HT-29 (cell line): Measurements from ENCODE around the gene WASL. TPM values are rescaled to one million over a fixed set of nuclear protein-coding genes. Genes with fewer than 3 reads are reported as not detected.
"Not testable (repeated sequence)": the region's sequence is repeated elsewhere in the genome, so short reads cannot be mapped to it uniquely, and the experiment has no call there.

Source experiments
- DNase-seq: peaks from one replicate; pipeline ENCODE4 v3.0.0-alpha.2; 2015; ENCODE audit warnings: low spot score
- total RNA-seq: library from RNA; depleted of rRNA; stranded (reverse); fragments of >200 nt; shearing (Covaris generic); gene quantifications from 2 replicates; pipeline ENCODE4 v1.2.3, GENCODE V29; 2014; rRNA removed

The WASL gene
- 8.9 and 9.7 TPM in 2 replicates for total RNA-seq

GRCh38 chr7:123748734-123749536 lies at the start of gene WASL:
Gene WASL, minus strand, starts transcription at chr7:123749003. Its CDS starts 269 bp downstream, at chr7:123748734.
- peak; percentile 93 for DNase-seq

DNA sequence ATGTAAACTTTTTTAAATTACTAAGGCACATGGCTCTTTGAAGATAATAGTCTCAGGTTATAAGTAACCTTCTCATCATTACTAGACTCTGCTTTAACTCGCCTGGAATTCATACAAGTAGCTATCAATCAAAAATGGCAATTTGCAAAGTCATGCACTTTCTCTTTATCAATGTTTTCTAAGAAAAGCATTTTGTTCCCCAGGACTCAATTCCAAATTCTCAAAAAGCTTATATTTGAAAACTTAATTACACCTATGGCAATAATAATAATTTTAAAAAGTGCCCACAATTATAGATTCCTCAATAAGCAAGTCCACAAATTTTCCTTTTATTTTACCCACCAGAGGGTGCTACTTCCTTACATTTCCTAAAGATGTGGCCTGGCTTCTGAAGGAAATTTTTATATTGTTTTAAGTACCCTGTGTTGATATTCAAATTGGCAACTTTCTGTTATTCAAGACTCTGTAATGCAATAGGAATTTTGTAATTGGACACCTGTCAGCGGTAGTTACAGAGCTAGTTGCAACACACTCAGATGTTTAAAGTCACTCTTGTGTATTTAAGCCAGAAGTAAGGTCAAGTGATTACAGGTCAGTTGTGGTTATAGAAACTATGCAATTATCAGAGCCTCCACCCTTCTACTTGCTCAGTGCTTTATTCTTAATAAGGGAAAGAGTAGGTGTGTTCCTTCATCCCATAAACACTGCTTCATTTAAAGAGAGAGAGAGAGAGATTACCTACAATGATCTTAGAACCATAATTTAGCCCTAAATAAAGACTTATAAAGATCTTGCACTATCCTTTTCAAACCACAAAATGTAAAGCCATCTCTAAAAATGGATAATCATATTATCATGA lies 49.1 kb upstream of the WASL start:
- DNase-seq = peak; percentile 95

DNA sequence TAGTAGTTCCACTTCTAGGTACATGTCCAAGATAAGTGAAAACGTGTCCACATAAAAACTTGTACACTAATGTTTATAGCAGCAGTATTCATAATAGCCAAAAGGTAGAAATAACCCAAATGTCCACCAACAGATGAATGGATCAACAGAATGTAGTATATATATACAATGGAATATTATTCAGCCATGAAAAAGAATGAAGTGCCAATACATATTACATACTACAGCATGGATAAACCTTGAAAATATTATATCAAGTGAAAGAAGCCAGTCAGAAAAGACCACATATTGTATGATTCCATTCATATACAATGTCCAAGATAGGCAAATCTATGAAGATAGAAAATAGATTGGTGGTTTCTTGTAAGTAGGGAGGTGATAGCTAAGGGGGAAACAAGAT lies 47.8 kb upstream of the WASL start:
- DNase-seq = no peak

DNA sequence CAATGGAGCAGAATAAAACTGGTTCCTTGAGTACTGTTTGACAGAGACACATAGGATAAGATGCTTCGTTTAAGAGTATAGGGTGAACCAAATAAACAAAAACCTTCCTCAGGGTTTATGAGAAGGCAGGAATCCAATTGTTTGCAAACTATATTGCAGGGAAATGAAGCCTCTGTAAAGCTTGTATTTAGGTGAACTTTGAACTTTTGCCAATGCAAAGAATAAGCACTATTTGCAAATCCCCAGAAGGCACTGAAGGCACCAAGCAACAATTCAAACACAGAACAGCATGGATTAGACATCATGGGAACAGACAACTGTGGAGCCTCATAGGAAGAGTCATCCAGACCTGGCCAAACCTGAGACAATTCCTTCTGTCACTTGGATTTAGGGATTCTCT lies 47.1 kb upstream of the WASL start:
- DNase-seq = no peak

DNA sequence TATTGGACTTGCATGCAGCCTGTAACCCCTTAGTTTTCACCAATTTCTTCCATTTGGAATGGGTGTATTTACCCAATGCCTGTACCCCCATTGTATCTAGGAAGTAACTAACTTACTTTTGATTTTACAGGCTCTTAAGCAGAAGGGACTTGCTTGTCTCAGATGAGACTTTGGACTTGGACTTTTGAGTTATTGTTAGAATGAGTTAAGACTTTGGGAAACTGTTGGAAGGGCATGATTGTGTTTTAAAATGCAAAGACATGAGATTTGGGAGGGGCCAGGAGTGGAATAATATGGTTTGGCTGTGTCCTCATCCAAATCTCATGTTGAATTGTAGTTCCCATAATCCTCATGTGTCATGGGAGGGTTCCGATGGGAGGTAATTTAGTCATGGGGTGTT lies 46.3 kb upstream of the WASL start:
- not testable (repeated sequence) for DNase-seq

DNA sequence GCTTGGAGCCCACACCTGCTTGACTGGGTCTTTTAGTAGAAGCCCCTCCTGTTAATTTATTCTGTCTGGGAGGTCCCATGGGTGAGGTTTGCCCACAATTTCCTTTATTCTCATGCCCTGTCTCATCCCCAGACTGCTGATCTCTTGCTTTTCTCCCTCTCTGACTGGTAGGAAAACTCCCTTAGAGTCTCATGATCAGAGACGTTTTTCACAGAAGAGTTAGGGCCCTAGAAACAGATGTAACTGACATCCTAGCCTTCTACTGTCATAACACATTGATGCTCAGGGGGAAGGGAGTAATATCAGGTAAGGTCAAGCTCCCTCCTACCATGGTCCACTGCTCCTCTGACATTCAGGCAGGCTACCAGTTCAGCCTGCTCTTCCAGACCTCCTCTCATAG lies 43.7 kb upstream of the WASL start:
- DNase-seq = no peak

DNA sequence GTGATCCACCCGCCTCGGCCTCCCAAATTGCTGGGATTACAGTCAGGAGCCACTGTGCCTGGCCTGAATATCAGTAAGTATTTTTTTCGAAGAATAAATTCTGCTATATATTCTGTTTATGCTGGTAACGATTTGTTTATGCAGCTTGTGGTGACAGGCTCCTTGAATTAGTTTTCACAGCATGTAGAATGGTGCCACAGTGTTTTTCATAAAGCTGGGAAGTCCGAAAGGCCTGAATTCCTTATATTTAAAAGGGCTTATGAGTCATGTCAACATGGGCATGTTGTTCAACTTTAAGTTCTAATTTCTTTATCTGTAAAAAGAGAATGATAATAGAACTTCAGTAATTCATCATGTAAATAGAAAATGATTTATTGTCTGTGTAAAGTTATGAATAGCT lies 42.2 kb upstream of the WASL start:
- DNase-seq = no peak

GRCh38 chr7:123789817-123790216 lies 41.0 kb upstream of the WASL start:
- no peak for DNase-seq

- DNase-seq = no peak
Observed at GRCh38 chr7:123789206-123789784, 40.5 kb upstream of the WASL start.

DNA sequence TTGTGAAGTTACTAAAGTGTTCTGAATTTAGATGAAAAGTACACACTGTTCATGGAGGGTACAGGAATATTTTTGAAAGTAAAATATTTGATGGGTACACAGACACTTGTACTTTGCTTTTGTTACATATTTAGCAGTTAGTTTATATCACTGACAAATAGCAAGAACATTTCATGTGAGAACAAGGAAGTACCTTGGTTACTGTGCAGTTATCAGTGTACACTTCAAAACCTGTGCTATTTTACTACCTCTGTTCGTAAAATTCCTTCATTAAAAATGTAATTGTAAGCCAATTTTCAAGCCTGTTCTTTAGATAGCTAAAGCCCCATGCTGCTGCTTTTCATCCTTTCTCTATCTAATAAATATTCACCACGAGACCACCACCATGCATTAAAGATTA lies 39.8 kb upstream of the WASL start:
- no peak for DNase-seq

- no peak for DNase-seq
Observed at GRCh38 chr7:123787220-123788007, 38.6 kb upstream of the WASL start.

DNA sequence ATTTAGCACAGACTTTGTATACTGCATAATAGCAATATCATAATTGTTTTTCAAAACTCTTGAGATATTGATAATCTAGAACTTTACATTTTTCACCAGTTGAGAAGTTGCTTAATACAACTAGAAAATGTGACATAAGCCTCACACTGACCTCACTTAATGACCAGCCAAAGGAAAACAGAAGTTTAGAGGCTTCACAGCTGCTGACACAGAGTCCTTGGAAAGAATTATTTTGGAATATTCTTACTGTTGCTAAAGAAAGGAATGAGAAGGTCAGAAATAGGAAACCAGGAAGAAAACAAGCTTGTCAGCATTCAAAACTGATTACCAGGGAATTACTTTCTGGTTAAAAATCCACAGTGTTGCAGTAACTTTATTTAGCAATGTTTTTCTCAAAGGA lies 35.5 kb upstream of the WASL start:
- no peak for DNase-seq

GRCh38 chr7:123783820-123784219 lies 35.0 kb upstream of the WASL start:
- DNase-seq = no peak

GRCh38 chr7:123782071-123782798 lies 33.4 kb upstream of the WASL start:
- peak; percentile 89 for DNase-seq

DNA sequence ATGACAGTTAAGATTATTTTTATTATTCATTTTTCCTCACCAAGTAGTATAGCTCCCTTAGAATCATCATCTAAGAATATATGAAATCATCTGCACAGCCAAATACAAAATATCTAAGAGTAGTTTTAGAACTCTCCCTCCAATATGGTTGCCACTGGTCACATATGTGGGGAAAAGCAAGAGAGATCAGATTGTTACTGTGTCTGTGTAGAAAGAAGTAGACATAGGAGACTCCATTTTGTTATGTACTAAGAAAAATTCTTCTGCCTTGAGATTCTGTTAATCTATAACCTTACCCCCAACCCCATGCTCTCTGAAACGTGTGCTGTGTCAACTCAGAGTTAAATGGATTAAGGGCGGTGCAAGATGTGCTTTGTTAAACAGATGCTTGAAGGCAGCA lies 31.7 kb upstream of the WASL start:
- not testable (repeated sequence) for DNase-seq

DNA sequence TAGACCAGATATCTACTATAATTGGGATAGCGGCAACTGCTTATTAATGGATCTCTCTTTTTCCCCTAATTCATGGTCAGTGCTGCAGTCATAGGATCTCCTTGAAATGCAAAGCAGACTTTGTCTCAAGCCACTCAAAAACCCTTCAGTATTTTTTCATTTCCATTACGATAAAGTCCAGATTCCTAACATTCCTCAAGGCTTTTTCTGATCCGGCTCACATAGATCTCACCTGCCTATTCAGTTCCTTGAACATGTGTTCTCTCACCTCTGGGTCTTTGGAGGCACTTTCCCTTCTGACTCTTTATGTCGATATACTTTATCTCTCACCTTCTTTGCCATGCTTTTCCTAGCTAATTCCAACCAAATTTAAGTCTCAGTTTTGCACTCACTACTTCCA lies 25.7 kb upstream of the WASL start:
- no peak for DNase-seq

DNA sequence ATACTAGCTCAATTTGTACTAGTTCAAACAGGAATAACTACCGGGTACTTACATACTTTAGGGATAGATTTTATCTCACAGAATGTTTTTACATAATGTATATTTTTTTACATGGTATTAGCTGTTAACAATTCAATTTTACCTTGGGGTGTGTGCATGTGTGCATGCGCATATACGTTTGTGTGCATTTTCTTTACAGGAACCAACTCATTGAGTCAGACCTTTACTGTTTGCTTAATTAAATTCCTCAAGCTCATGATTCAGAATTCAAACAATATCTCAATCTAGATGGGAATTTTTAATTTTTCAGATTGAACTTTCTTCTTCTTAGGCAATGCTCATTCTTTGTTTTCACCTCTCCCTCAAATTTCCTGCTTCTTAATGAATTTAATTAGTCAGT lies 24.7 kb upstream of the WASL start:
- peak; percentile 22 for DNase-seq

GRCh38 chr7:123772652-123773051 lies 23.8 kb upstream of the WASL start:
- DNase-seq = no peak

- DNase-seq = no peak
Observed at GRCh38 chr7:123771846-123772245, 23.0 kb upstream of the WASL start.

DNA sequence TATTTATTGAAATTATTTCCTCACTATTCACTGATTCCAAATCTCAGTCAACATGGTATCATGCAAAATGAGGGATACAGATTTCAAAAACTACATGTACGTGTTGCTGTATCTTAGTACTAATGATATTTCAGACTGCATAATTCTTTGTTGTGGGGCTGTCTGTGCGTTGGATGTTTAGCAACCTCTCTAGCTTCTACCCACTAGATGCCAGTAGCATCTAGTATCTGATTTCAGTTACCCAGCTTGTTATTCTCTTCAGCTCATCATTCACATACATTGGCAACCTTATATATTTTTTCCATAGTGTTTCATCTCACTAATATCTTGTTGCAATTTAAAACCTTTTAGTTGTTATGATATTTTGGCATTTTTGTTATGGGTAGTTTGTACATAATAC lies 22.5 kb upstream of the WASL start:
- no peak for DNase-seq

- peak; percentile 33 for DNase-seq
Observed at GRCh38 chr7:123770378-123770777, 21.6 kb upstream of the WASL start.
